ENCODE data around the gene TAF4B. TPM values are rescaled to one million over a fixed set of nuclear protein-coding genes. Genes with fewer than 3 reads are reported as not detected.

Gene TAF4B
- total and polyA plus RNA-seq, 2 donors (not counting 1 experiment from before 2014, with no cell fraction given), result 0.42 to 2.0 TPM

DNA sequence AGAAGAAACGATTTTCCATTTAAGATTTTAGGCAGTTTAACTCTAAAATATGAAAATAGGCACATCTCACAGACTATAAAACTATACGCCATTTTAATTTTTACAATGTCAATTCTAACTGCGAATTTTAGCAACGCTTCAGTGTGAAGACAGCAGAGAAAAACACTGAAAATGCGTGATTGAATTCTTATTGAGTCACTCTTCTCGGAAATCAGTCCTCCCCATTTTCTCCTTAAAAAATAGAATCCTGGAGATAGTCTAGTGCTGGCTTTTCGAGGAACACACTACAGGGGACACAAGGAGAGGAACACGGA, 373 bp upstream of the TAF4B start:
- Histone ChIP-seq H2AFZ (ENCODE audit: low read length) (peak overlapping the region; percentile 79), H4K20me1 (ENCODE audit: control insufficient read depth, extremely low read depth, insufficient read depth, low read length) (no peaks in the 10 kb centered on the region), H3K79me2 (ENCODE audit: control insufficient read depth, insufficient read depth, low read length) (no peaks in the 10 kb centered on the region), H3K9ac (ENCODE audit: insufficient read depth, low read length) (peak overlapping the region; percentile 27), H3K36me3 (ENCODE audit: control insufficient read depth, insufficient read depth, low read length) (no peaks in the 10 kb centered on the region), H3K4me2 (ENCODE audit: extremely low read depth, insufficient read depth, low read length) (peak overlapping the region; percentile 82), H3K27ac (ENCODE audit: insufficient read depth, low read length) (no peak overlapping the region), H3K4me1 (ENCODE audit: control insufficient read depth, extremely low read depth, insufficient read depth, low read length) (no peaks in the 10 kb centered on the region), H3K4me3 (replicated peaks in 1 of 4; ENCODE audit: control extremely low read depth in 1 of 4, insufficient read depth in 1 of 4, low read depth in 3 of 4, low read length in 4 of 4) (peak overlapping the region; percentile 24 to 74 (median 72)), H3K27me3 (ENCODE audit: control insufficient read depth, insufficient read depth, low read length) (no peaks in the 10 kb centered on the region), H3K9me3 (ENCODE audit: control insufficient read depth, insufficient read depth, low read depth, low read length) (no peaks in the 10 kb centered on the region)
- DNase-seq (ENCODE audit: low read depth in 2 of 2), result no peak
- TF ChIP-seq, protein P1, sequence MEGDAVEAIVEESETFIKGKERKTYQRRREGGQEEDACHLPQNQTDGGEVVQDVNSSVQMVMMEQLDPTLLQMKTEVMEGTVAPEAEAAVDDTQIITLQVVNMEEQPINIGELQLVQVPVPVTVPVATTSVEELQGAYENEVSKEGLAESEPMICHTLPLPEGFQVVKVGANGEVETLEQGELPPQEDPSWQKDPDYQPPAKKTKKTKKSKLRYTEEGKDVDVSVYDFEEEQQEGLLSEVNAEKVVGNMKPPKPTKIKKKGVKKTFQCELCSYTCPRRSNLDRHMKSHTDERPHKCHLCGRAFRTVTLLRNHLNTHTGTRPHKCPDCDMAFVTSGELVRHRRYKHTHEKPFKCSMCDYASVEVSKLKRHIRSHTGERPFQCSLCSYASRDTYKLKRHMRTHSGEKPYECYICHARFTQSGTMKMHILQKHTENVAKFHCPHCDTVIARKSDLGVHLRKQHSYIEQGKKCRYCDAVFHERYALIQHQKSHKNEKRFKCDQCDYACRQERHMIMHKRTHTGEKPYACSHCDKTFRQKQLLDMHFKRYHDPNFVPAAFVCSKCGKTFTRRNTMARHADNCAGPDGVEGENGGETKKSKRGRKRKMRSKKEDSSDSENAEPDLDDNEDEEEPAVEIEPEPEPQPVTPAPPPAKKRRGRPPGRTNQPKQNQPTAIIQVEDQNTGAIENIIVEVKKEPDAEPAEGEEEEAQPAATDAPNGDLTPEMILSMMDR (conservative IDR thresholded peaks at IDR 0.05 in 1 of 2, IDR thresholded peaks at IDR 0.05 in 1 of 2; ENCODE audit: low read depth in 1 of 2, low read length in 2 of 2), result no peak
- TF ChIP-seq EZH2 (IDR thresholded peaks at IDR 0.05; ENCODE audit: low read length, missing control alignments), result no peak

DNA sequence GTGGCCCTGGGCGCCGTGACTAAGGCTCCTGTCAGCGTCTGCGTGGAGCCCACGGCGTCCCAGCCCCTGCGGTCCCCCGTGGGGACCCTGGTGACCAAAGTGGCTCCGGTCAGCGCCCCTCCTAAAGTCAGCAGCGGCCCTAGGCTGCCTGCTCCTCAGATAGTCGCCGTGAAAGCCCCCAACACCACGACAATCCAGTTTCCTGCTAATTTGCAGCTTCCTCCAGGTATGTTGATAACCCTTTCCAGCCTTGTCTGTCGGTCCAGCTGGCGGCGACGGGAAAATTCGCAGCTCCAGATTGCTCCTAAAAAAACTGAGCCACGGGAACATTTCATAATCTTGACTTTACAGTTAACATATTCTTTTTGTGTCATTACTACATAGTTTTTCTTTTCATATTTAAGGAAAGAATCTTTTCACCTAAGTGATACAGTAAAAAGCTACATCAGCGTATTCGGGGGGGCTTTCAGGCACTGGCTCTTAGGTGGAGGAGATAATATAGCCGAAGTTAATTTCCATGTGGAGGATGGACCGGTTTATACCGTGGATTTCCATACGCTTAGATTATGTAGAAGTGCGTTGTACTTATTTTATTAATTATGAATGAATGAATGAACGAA, 916 bp downstream of the TAF4B start:
- Histone ChIP-seq H3K27me3 (ENCODE audit: control insufficient read depth, insufficient read depth, low read length) (no peaks in the 10 kb centered on the region), H4K20me1 (ENCODE audit: control insufficient read depth, extremely low read depth, insufficient read depth, low read length) (no peaks in the 10 kb centered on the region), H3K79me2 (ENCODE audit: control insufficient read depth, insufficient read depth, low read length) (no peaks in the 10 kb centered on the region), H3K4me1 (ENCODE audit: control insufficient read depth, extremely low read depth, insufficient read depth, low read length) (no peaks in the 10 kb centered on the region), H2AFZ (ENCODE audit: low read length) (peak overlapping the region; percentile 90), H3K9me3 (ENCODE audit: control insufficient read depth, insufficient read depth, low read depth, low read length) (no peaks in the 10 kb centered on the region), H3K36me3 (ENCODE audit: control insufficient read depth, insufficient read depth, low read length) (no peaks in the 10 kb centered on the region), H3K27ac (ENCODE audit: insufficient read depth, low read length) (no peak overlapping the region), H3K4me2 (ENCODE audit: extremely low read depth, insufficient read depth, low read length) (peak overlapping the region; percentile 98), H3K9ac (ENCODE audit: insufficient read depth, low read length) (peak overlapping the region; percentile 57), H3K4me3 (replicated peaks in 1 of 4; ENCODE audit: control extremely low read depth in 1 of 4, insufficient read depth in 1 of 4, low read depth in 3 of 4, low read length in 4 of 4) (peak overlapping the region; percentile 71 to 83 (median 72))
- peak in 1 of 2 donors; percentile 15 for DNase-seq (ENCODE audit: low read depth in 2 of 2)
- no peak for TF ChIP-seq EZH2 (IDR thresholded peaks at IDR 0.05; ENCODE audit: low read length, missing control alignments)
- TF ChIP-seq, protein P1 (conservative IDR thresholded peaks at IDR 0.05 in 1 of 2, IDR thresholded peaks at IDR 0.05 in 1 of 2; ENCODE audit: low read depth in 1 of 2, low read length in 2 of 2), result no peak

DNA sequence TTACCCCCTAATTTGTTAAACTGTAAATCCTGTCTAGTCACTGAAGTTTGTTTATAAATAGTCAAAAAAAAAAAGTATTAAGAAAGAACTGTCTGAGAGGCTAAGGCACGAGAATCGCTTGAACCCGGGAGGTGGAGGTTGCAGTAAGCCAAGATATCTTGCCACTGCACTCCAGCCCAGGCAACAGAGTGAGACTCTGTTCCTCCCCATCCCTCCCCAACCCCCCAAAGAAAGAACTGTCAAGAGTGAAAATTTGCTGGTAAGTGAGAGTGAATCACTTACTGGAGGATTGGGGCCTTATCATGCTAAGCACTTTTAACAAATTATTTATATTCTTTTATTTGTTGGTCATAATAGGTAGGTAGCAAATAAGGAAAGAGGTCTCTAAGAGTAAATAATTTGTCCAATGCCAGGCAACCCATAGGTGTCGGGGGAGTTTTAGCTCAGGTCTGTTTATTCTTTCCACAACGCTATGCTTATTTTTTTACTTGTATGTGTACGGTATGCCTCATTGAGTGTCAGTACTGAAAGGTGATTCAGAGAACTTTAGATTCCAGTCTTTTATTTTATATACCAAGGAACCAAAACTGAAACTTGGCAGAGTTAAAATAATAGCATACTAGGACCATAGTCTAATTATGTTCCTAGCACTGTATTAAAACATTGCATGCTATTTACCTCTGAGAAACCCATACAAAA, 2.5 kb downstream of the TAF4B start:
- no peaks in the 10 kb centered on the region for H3K36me3 ChIP-seq (ENCODE audit: control insufficient read depth, insufficient read depth, low read length)
- H4K20me1 ChIP-seq (ENCODE audit: control insufficient read depth, extremely low read depth, insufficient read depth, low read length), result no peaks in the 10 kb centered on the region
- no peaks in the 10 kb centered on the region for H3K4me1 ChIP-seq (ENCODE audit: control insufficient read depth, extremely low read depth, insufficient read depth, low read length)
- H2AFZ ChIP-seq (ENCODE audit: low read length), result no peak overlapping the region
- DNase-seq (ENCODE audit: low read depth in 2 of 2), result no peak
- H3K4me2 ChIP-seq (ENCODE audit: extremely low read depth, insufficient read depth, low read length), result no peak overlapping the region
- no peak for TF ChIP-seq EZH2 (IDR thresholded peaks at IDR 0.05; ENCODE audit: low read length, missing control alignments)
- TF ChIP-seq, protein P1 (conservative IDR thresholded peaks at IDR 0.05 in 1 of 2, IDR thresholded peaks at IDR 0.05 in 1 of 2; ENCODE audit: low read depth in 1 of 2, low read length in 2 of 2), result no peak
- H3K79me2 ChIP-seq (ENCODE audit: control insufficient read depth, insufficient read depth, low read length), result no peaks in the 10 kb centered on the region
- H3K4me3 ChIP-seq (replicated peaks in 1 of 4; ENCODE audit: control extremely low read depth in 1 of 4, insufficient read depth in 1 of 4, low read depth in 3 of 4, low read length in 4 of 4), result no peak overlapping the region
- no peak overlapping the region for H3K9ac ChIP-seq (ENCODE audit: insufficient read depth, low read length)
- no peak overlapping the region for H3K27ac ChIP-seq (ENCODE audit: insufficient read depth, low read length)
- H3K27me3 ChIP-seq (ENCODE audit: control insufficient read depth, insufficient read depth, low read length), result no peaks in the 10 kb centered on the region
- no peaks in the 10 kb centered on the region for H3K9me3 ChIP-seq (ENCODE audit: control insufficient read depth, insufficient read depth, low read depth, low read length)
